HCT116 (cell line): Measurements from ENCODE around the gene SARNP.

ENCODE experiments used
- CTCF ChIP-seq, 3 experiments: fragments of 200-600 bp in 1 of 3; sonication (generic) in 1 of 3; IDR thresholded peaks in 2 of 3; conservative IDR thresholded peaks in 1 of 3; 2 replicates each; pipeline ENCODE4 v1.5.1; 2012 to 2017; ENCODE audit warnings: low read depth in 2 of 3, low read length in 2 of 3, antibody characterized with exemption in 1 of 3, borderline replicate concordance in 1 of 3, control low read depth in 1 of 3, mild to moderate bottlenecking in 1 of 3, mixed read lengths in 1 of 3, mixed run types in 1 of 3, moderate library complexity in 1 of 3; ENCODE audit not compliant: insufficient read depth in 1 of 3
- EZH2 ChIP-seq: fragments of 200-600 bp; sonication (generic); IDR thresholded peaks from 2 replicates; pipeline ENCODE4 v1.6.1; 2017; ENCODE audit warnings: antibody characterized with exemption, mixed run types
- EZH2phosphoT487 ChIP-seq: fragments of 200-600 bp; IDR thresholded peaks from 2 replicates; pipeline ENCODE4 v1.6.1; 2018; ENCODE audit warnings: antibody characterized with exemption, borderline replicate concordance
- JUND ChIP-seq: IDR thresholded peaks from 2 replicates; pipeline ENCODE4 v1.6.1; 2012
- POLR2A ChIP-seq: IDR thresholded peaks from 2 replicates; pipeline ENCODE4 v1.7.0; 2011; ENCODE audit warnings: borderline replicate concordance; ENCODE audit not compliant: insufficient read depth, insufficient read length; ENCODE audit errors: extremely low read depth
- POLR2AphosphoS5 ChIP-seq: IDR thresholded peaks from 2 replicates; pipeline ENCODE4 v1.6.1; 2011; ENCODE audit warnings: mild to moderate bottlenecking, low read depth, low read length, moderate library complexity
- TCF7L2 ChIP-seq: IDR thresholded peaks from 2 replicates; pipeline ENCODE4 v1.7.0; 2011; ENCODE audit warnings: borderline replicate concordance, inconsistent platforms; ENCODE audit not compliant: insufficient read depth, insufficient read length; ENCODE audit errors: extremely low read depth
- YY1 ChIP-seq: IDR thresholded peaks from 2 replicates; pipeline ENCODE4 v1.6.1; 2011; ENCODE audit warnings: low read length, low read depth, moderate library complexity, mild to moderate bottlenecking; ENCODE audit not compliant: insufficient replicate concordance; ENCODE audit errors: extremely low read depth
- ZBTB33 ChIP-seq: IDR thresholded peaks from 2 replicates; pipeline ENCODE4 v1.6.1; 2011; ENCODE audit warnings: mild to moderate bottlenecking, low read length, moderate library complexity; ENCODE audit not compliant: insufficient replicate concordance; ENCODE audit errors: extremely low read depth

- TF ChIP-seq POLR2AphosphoS5 (no peak; the same call in 1 of the 2 replicates), CTCF (IDR thresholded peaks at IDR 0.05 in 2 of 3, conservative IDR thresholded peaks at IDR 0.05 in 1 of 3; ENCODE audit: borderline replicate concordance in 1 of 3, insufficient read depth in 1 of 3, low read depth in 2 of 3, low read length in 2 of 3) (peak in 2 of 3 experiments; percentile 81 to 83; a peak in 4 of 6 replicates), YY1 (no peak), EZH2 (no peak), POLR2A (no peak), TCF7L2 (no peak), EZH2phosphoT487 (no peak), JUND (no peak), ZBTB33 (no peak)
Measured at GRCh38 chr12:55724226-55724939, 93.1 kb downstream of the SARNP start.
